ENCODE data around the gene PTPRF. TPM values are rescaled to one million over a fixed set of nuclear protein-coding genes. Genes with fewer than 3 reads are reported as not detected.

The PTPRF gene
- total and polyA plus RNA-seq, 4 donors = 41.2 to 241 (median 85.6) TPM

DNA sequence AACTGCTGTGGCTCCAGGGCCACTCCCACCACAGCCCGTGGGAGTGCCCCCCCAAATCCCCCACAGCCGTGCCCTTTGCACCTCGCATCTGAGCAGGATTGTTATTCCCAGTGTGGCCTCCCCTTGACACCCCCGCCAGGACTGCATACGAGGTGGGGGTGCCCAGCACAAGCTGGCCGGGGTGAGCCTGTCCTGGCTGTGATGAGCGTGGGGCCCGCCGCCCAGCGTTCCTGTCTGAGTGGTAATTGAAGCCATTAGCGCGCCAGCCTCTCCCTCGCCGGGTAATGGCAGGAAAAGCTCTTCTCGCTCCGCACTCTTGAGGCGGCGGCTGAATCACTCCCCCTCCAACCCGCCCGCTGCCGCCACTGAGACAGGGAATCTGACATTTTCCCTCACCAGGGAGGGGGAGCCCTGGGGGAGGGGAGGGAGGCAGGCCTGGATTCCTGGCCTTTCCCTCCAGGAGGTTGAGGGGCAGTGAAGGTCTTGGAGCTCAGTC, 27.7 kb downstream of the PTPRF start:
- Histone ChIP-seq H3K27me3 (ENCODE audit: control insufficient read depth in 4 of 4, insufficient read depth in 4 of 4, low read length in 3 of 4) (no peaks in the 10 kb centered on the region), H3K36me3 (ENCODE audit: control insufficient read depth in 4 of 4, insufficient read depth in 3 of 4, low read depth in 1 of 4, low read length in 3 of 4) (peaks cover 2 to 33% (median 8%) of the 10 kb centered on the region in 4 donors), H3K9ac (ENCODE audit: low read depth in 1 of 2, low read length in 2 of 2) (no peak overlapping the region), H3K4me1 (ENCODE audit: control insufficient read depth in 4 of 4, insufficient read depth in 4 of 4, low read length in 3 of 4) (peaks cover 3 to 13% (median 4%) of the 10 kb centered on the region in 4 donors), H3K4me3 (ENCODE audit: low read depth in 1 of 3, low read length in 3 of 3) (no peak overlapping the region), H3K9me3 (ENCODE audit: control insufficient read depth in 4 of 4, low read length in 3 of 4) (no peaks in the 10 kb centered on the region), H3K27ac (ENCODE audit: low read depth in 1 of 2, low read length in 2 of 2) (no peak overlapping the region)
- TF ChIP-seq, protein P1, sequence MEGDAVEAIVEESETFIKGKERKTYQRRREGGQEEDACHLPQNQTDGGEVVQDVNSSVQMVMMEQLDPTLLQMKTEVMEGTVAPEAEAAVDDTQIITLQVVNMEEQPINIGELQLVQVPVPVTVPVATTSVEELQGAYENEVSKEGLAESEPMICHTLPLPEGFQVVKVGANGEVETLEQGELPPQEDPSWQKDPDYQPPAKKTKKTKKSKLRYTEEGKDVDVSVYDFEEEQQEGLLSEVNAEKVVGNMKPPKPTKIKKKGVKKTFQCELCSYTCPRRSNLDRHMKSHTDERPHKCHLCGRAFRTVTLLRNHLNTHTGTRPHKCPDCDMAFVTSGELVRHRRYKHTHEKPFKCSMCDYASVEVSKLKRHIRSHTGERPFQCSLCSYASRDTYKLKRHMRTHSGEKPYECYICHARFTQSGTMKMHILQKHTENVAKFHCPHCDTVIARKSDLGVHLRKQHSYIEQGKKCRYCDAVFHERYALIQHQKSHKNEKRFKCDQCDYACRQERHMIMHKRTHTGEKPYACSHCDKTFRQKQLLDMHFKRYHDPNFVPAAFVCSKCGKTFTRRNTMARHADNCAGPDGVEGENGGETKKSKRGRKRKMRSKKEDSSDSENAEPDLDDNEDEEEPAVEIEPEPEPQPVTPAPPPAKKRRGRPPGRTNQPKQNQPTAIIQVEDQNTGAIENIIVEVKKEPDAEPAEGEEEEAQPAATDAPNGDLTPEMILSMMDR (IDR thresholded peaks at IDR 0.05; ENCODE audit: low read depth, low read length, missing input control) = no peak
- TF ChIP-seq HNF4A (conservative IDR thresholded peaks at IDR 0.05) = no peak
- TF ChIP-seq NR2F2 (IDR thresholded peaks at IDR 0.05) = no peak
- TF ChIP-seq FOXA1 (IDR thresholded peaks at IDR 0.05) = no peak
- 66% methylated on average over 21 of the region's 21 CpGs for WGBS
- no peak for DNase-seq (ENCODE audit: low spot score)

DNA sequence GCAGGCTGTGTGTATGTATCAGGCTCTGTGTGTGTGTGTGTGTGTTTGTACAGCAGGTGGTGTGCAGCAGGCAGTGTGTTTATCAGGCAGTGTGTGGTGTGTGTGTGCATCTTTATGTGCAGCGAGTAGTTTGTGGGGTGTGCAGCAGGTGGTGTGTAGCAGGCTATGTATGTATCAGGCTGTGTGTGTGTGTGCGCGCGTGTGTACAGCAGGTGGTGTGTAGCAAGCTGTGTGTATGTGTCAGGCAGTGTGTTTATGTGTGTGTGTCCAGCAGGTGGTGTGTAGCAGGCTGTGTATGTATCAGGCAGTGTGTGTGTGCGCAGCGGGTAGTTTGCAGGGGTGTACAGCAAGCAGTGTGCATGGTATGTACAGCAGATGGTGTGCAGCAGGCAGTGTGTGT, 29.0 kb downstream of the PTPRF start:
- Histone ChIP-seq H3K4me3 (ENCODE audit: low read depth in 1 of 3, low read length in 3 of 3) (no peak overlapping the region), H3K9me3 (ENCODE audit: control insufficient read depth in 4 of 4, low read length in 3 of 4) (no peaks in the 10 kb centered on the region), H3K27ac (ENCODE audit: low read depth in 1 of 2, low read length in 2 of 2) (no peak overlapping the region), H3K27me3 (ENCODE audit: control insufficient read depth in 4 of 4, insufficient read depth in 4 of 4, low read length in 3 of 4) (no peaks in the 10 kb centered on the region), H3K9ac (ENCODE audit: low read depth in 1 of 2, low read length in 2 of 2) (no peak overlapping the region), H3K4me1 (ENCODE audit: control insufficient read depth in 4 of 4, insufficient read depth in 4 of 4, low read length in 3 of 4) (peaks cover 0 to 3% (median 1%) of the 10 kb centered on the region in 4 donors), H3K36me3 (ENCODE audit: control insufficient read depth in 4 of 4, insufficient read depth in 3 of 4, low read depth in 1 of 4, low read length in 3 of 4) (peaks cover 2 to 23% (median 7%) of the 10 kb centered on the region in 4 donors)
- no peak for DNase-seq (ENCODE audit: low spot score)
- WGBS = 96% methylated on average over 6 of the region's 6 CpGs
- TF ChIP-seq JUND (IDR thresholded peaks at IDR 0.05) = no peak
- no peak for TF ChIP-seq TAF1 (conservative IDR thresholded peaks at IDR 0.05)
- TF ChIP-seq RAD21 (IDR thresholded peaks at IDR 0.05) = no peak
- TF ChIP-seq, protein P1 (IDR thresholded peaks at IDR 0.05; ENCODE audit: low read depth, low read length, missing input control) = no peak
- no peak for TF ChIP-seq FOXA2 (IDR thresholded peaks at IDR 0.05)
- TF ChIP-seq YY1 (IDR thresholded peaks at IDR 0.05) = no peak
- TF ChIP-seq FOXA1 (IDR thresholded peaks at IDR 0.05) = no peak
- no peak for TF ChIP-seq HNF4G (IDR thresholded peaks at IDR 0.05)
- no peak for TF ChIP-seq RXRA (IDR thresholded peaks at IDR 0.05)
- TF ChIP-seq, protein P2, sequence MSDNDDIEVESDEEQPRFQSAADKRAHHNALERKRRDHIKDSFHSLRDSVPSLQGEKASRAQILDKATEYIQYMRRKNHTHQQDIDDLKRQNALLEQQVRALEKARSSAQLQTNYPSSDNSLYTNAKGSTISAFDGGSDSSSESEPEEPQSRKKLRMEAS (IDR thresholded peaks at IDR 0.05) = no peak

DNA sequence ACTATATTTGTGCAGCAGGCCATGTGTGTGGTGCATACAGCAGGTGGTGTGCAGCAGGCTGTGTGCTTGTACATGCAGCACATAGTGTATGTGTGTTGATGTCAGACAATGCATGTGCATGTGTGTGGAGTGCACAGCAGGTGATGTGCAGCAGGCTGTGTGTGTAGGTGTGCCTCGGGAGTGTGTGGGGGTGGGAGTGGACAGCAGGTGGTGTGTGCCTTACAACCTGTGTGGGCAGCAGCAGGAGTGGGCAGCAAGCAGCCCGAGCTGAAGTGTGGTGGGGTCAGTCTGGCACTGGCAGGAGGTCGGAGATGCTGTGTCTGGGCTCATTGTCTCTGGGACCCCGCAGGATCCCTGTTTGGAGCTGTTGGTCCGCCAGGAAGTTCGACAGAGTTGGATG, 29.6 kb downstream of the PTPRF start:
- WGBS = 92% methylated on average over 6 of the region's 6 CpGs
- TF ChIP-seq GABPA (IDR thresholded peaks at IDR 0.05 in 1 of 2, conservative IDR thresholded peaks at IDR 0.05 in 1 of 2) = no peak
- Histone ChIP-seq H3K4me3 (ENCODE audit: low read depth in 1 of 3, low read length in 3 of 3) (no peak overlapping the region), H3K27ac (ENCODE audit: low read depth in 1 of 2, low read length in 2 of 2) (no peak overlapping the region), H3K27me3 (ENCODE audit: control insufficient read depth in 4 of 4, insufficient read depth in 4 of 4, low read length in 3 of 4) (no peaks in the 10 kb centered on the region), H3K36me3 (ENCODE audit: control insufficient read depth in 4 of 4, insufficient read depth in 3 of 4, low read depth in 1 of 4, low read length in 3 of 4) (peaks cover 4 to 27% (median 8%) of the 10 kb centered on the region in 4 donors), H3K9ac (ENCODE audit: low read depth in 1 of 2, low read length in 2 of 2) (no peak overlapping the region), H3K4me1 (ENCODE audit: control insufficient read depth in 4 of 4, insufficient read depth in 4 of 4, low read length in 3 of 4) (peaks cover 0 to 3% (median 1%) of the 10 kb centered on the region in 4 donors), H3K9me3 (ENCODE audit: control insufficient read depth in 4 of 4, low read length in 3 of 4) (no peaks in the 10 kb centered on the region)
- no peak for DNase-seq (ENCODE audit: low spot score)
